ENCODE results near the gene JADE1. TPM values are rescaled to one million over a fixed set of nuclear protein-coding genes. Genes with fewer than 3 reads are reported as not detected.

Gene JADE1
- total and polyA plus RNA-seq, 9 of the 15 experiments (the other 6 are each of a cell fraction or from before 2014, with no cell fraction given): 8.3 to 37.9 (median 24.4) TPM

DNA sequence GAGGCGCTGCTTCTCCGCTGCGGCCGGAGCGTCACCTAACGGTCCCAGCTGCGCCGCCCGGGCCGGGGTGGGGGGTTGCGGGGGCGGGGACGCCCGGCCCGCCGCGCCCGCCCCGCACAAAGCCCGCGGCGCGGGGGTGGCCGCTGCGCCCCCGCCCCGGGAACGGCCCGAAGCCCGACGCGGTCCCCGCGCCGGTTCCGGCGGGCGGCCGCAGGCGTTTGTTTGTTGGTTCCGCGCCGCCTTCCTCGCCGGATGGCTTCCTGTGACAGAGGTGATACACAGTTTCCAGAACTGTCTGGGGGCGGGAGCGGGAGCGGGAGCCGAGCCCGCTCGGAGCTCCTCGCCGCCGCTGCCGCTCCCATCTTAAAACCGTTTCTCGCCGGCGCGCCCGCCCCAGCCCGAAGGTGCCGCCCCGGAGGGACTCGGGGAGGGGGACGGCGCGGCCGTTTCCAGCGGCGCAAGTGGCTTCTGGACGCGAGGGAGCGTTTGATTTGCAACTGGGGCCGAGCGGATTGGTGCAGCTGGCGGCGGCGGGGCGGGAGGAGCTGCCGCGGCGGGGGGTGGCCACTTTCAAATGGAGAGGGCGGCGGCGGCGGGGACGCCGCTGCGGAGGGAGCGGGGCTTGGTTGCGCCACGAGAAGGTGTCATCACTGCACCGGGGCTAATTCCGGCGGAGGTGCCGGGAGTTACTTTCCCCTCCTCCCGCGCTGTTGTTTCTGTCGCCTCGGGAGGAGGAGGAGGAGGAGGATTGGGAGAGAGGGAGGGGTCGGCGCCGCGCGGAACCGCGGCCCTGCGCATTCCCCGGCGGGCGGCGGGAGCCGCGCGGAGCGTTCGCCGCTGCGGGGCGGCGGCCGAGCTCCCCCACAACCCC is 2.3 kb downstream of the JADE1 start (continued):
- TF ChIP-seq, protein P1, sequence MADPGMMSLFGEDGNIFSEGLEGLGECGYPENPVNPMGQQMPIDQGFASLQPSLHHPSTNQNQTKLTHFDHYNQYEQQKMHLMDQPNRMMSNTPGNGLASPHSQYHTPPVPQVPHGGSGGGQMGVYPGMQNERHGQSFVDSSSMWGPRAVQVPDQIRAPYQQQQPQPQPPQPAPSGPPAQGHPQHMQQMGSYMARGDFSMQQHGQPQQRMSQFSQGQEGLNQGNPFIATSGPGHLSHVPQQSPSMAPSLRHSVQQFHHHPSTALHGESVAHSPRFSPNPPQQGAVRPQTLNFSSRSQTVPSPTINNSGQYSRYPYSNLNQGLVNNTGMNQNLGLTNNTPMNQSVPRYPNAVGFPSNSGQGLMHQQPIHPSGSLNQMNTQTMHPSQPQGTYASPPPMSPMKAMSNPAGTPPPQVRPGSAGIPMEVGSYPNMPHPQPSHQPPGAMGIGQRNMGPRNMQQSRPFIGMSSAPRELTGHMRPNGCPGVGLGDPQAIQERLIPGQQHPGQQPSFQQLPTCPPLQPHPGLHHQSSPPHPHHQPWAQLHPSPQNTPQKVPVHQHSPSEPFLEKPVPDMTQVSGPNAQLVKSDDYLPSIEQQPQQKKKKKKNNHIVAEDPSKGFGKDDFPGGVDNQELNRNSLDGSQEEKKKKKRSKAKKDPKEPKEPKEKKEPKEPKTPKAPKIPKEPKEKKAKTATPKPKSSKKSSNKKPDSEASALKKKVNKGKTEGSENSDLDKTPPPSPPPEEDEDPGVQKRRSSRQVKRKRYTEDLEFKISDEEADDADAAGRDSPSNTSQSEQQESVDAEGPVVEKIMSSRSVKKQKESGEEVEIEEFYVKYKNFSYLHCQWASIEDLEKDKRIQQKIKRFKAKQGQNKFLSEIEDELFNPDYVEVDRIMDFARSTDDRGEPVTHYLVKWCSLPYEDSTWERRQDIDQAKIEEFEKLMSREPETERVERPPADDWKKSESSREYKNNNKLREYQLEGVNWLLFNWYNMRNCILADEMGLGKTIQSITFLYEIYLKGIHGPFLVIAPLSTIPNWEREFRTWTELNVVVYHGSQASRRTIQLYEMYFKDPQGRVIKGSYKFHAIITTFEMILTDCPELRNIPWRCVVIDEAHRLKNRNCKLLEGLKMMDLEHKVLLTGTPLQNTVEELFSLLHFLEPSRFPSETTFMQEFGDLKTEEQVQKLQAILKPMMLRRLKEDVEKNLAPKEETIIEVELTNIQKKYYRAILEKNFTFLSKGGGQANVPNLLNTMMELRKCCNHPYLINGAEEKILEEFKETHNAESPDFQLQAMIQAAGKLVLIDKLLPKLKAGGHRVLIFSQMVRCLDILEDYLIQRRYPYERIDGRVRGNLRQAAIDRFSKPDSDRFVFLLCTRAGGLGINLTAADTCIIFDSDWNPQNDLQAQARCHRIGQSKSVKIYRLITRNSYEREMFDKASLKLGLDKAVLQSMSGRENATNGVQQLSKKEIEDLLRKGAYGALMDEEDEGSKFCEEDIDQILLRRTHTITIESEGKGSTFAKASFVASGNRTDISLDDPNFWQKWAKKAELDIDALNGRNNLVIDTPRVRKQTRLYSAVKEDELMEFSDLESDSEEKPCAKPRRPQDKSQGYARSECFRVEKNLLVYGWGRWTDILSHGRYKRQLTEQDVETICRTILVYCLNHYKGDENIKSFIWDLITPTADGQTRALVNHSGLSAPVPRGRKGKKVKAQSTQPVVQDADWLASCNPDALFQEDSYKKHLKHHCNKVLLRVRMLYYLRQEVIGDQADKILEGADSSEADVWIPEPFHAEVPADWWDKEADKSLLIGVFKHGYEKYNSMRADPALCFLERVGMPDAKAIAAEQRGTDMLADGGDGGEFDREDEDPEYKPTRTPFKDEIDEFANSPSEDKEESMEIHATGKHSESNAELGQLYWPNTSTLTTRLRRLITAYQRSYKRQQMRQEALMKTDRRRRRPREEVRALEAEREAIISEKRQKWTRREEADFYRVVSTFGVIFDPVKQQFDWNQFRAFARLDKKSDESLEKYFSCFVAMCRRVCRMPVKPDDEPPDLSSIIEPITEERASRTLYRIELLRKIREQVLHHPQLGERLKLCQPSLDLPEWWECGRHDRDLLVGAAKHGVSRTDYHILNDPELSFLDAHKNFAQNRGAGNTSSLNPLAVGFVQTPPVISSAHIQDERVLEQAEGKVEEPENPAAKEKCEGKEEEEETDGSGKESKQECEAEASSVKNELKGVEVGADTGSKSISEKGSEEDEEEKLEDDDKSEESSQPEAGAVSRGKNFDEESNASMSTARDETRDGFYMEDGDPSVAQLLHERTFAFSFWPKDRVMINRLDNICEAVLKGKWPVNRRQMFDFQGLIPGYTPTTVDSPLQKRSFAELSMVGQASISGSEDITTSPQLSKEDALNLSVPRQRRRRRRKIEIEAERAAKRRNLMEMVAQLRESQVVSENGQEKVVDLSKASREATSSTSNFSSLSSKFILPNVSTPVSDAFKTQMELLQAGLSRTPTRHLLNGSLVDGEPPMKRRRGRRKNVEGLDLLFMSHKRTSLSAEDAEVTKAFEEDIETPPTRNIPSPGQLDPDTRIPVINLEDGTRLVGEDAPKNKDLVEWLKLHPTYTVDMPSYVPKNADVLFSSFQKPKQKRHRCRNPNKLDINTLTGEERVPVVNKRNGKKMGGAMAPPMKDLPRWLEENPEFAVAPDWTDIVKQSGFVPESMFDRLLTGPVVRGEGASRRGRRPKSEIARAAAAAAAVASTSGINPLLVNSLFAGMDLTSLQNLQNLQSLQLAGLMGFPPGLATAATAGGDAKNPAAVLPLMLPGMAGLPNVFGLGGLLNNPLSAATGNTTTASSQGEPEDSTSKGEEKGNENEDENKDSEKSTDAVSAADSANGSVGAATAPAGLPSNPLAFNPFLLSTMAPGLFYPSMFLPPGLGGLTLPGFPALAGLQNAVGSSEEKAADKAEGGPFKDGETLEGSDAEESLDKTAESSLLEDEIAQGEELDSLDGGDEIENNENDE (IDR thresholded peaks at IDR 0.05; ENCODE audit: low read depth, low read length): no peak
- TF ChIP-seq, protein P2, sequence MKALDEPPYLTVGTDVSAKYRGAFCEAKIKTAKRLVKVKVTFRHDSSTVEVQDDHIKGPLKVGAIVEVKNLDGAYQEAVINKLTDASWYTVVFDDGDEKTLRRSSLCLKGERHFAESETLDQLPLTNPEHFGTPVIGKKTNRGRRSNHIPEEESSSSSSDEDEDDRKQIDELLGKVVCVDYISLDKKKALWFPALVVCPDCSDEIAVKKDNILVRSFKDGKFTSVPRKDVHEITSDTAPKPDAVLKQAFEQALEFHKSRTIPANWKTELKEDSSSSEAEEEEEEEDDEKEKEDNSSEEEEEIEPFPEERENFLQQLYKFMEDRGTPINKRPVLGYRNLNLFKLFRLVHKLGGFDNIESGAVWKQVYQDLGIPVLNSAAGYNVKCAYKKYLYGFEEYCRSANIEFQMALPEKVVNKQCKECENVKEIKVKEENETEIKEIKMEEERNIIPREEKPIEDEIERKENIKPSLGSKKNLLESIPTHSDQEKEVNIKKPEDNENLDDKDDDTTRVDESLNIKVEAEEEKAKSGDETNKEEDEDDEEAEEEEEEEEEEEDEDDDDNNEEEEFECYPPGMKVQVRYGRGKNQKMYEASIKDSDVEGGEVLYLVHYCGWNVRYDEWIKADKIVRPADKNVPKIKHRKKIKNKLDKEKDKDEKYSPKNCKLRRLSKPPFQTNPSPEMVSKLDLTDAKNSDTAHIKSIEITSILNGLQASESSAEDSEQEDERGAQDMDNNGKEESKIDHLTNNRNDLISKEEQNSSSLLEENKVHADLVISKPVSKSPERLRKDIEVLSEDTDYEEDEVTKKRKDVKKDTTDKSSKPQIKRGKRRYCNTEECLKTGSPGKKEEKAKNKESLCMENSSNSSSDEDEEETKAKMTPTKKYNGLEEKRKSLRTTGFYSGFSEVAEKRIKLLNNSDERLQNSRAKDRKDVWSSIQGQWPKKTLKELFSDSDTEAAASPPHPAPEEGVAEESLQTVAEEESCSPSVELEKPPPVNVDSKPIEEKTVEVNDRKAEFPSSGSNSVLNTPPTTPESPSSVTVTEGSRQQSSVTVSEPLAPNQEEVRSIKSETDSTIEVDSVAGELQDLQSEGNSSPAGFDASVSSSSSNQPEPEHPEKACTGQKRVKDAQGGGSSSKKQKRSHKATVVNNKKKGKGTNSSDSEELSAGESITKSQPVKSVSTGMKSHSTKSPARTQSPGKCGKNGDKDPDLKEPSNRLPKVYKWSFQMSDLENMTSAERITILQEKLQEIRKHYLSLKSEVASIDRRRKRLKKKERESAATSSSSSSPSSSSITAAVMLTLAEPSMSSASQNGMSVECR (CRISPR knock-in tag; IDR thresholded peaks at IDR 0.05): peak; percentile 6; the same call in 1 of the 2 replicates
- TF ChIP-seq SREBF1 (IDR thresholded peaks at IDR 0.05; ENCODE audit: borderline replicate concordance, low read depth, low read length) (no peak), PTTG1 (tag; IDR thresholded peaks at IDR 0.05; ENCODE audit: low read depth) (no peak), CXXC5 (CRISPR knock-in tag; IDR thresholded peaks at IDR 0.05) (peak; percentile 92), NCOA1 (IDR thresholded peaks at IDR 0.05; ENCODE audit: low read depth) (peak; percentile 70)
- TF ChIP-seq, protein P3, sequence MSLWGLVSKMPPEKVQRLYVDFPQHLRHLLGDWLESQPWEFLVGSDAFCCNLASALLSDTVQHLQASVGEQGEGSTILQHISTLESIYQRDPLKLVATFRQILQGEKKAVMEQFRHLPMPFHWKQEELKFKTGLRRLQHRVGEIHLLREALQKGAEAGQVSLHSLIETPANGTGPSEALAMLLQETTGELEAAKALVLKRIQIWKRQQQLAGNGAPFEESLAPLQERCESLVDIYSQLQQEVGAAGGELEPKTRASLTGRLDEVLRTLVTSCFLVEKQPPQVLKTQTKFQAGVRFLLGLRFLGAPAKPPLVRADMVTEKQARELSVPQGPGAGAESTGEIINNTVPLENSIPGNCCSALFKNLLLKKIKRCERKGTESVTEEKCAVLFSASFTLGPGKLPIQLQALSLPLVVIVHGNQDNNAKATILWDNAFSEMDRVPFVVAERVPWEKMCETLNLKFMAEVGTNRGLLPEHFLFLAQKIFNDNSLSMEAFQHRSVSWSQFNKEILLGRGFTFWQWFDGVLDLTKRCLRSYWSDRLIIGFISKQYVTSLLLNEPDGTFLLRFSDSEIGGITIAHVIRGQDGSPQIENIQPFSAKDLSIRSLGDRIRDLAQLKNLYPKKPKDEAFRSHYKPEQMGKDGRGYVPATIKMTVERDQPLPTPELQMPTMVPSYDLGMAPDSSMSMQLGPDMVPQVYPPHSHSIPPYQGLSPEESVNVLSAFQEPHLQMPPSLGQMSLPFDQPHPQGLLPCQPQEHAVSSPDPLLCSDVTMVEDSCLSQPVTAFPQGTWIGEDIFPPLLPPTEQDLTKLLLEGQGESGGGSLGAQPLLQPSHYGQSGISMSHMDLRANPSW (CRISPR knock-in tag; IDR thresholded peaks at IDR 0.05): no peak

All from K562 (cell line).